Testis (tissue), 3 donors: ENCODE measurements around the gene PTPRG. TPM values are rescaled to one million over a fixed set of nuclear protein-coding genes. Genes with fewer than 3 reads are reported as not detected.

Source experiments
- DNase-seq: peaks from one replicate; pipeline ENCODE4 v3.0.0-alpha.2; 2019
- H3K27ac ChIP-seq, 2 donors: fragments of 200-600 bp; sonication (generic); one replicate each; pipeline ENCODE4 v1.5.1; 2019
- H3K27me3 ChIP-seq: fragments of 200-600 bp; sonication (generic); one replicate; pipeline ENCODE4 v1.5.1; 2019
- H3K36me3 ChIP-seq: fragments of 200-600 bp; sonication (generic); one replicate; pipeline ENCODE4 v1.5.1; 2017; ENCODE audit warnings: low read depth; ENCODE audit errors: missing control alignments
- H3K4me1 ChIP-seq: fragments of 200-600 bp; sonication (generic); one replicate; pipeline ENCODE4 v1.5.1; 2019
- H3K4me3 ChIP-seq, 2 donors: fragments of 200-600 bp; sonication (generic); one replicate each; pipeline ENCODE4 v1.5.1; 2017 to 2019
- H3K9me3 ChIP-seq: fragments of 200-600 bp; sonication (generic); one replicate; pipeline ENCODE4 v1.5.1; 2017
- POLR2A ChIP-seq: fragments of 450-650 bp; IDR thresholded peaks from one replicate; pipeline ENCODE4 v1.6.1; 2017; ENCODE audit warnings: antibody characterized with exemption, mild to moderate bottlenecking, moderate library complexity
- WGBS, 2 donors: methylation state at CpG; one replicate each; pipeline ENCODE4 v1.1.5; 2018; 5-methylcytosine and 5-hydroxymethylcytosine counted together
- intact Hi-C: fragments of 100-400 bp; cut with DNase I; formaldehyde crosslinking; loops from one replicate; pipeline ENCODE4 v1.15.1; 2023; ENCODE audit warnings: low total_unique reads
- polyA plus RNA-seq: library from polyadenylated mRNA; stranded (reverse); fragments of 350-450 nt; fragmentation: Illumina TruSeq; extraction: RNeasy Lipid Tissue Mini Kit (QIAGEN cat#74804); gene quantifications from one replicate; pipeline ENCODE4 v1.2.3, GENCODE V29; 2014; ENCODE audit warnings: low read depth, low replicate concordance; ENCODE audit not compliant: insufficient read depth
- total RNA-seq, 2 donors: library from RNA; depleted of rRNA; stranded (reverse); fragments of >200 nt; gene quantifications; one replicate each; pipeline ENCODE4 v1.2.3, GENCODE V29; 2016
- TF ChIP-seq, protein P1 (sequence below), 3 experiments: fragments of 450-650 bp in 2 of 3; fragments of 200-600 bp in 1 of 3; sonication (generic) in 1 of 3; IDR thresholded peaks; one replicate each; pipeline ENCODE4 v1.5.1; 2016 to 2019; ENCODE audit warnings: antibody characterized with exemption in 3 of 3, mild to moderate bottlenecking in 2 of 3, moderate library complexity in 1 of 3

Gene PTPRG
- total and polyA plus RNA-seq, 3 donors from 2014 or later, result 26.3 to 107 (median 75.4) TPM

DNA sequence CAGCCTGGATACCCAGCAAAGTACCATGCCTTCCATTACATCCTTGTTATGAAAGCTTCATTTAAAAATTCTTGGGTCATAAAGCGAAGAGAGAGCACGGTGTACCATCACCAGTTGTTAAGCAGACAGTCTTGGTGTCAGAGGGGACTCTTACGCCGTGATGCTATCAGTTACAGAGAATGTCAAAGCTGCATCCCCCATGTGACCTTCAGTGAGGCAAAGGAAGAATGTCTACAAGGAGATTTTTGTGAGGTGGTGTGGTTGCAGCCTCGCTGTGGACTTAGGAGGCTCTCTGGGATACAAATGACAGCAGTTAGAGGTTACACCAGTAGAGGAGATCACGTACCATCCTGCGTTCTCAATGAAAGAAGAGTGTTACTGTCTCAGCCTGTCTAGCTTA, 533.7 kb downstream of the PTPRG start:
- intact Hi-C loops, result no loop called here
- Histone ChIP-seq H3K27ac (peak overlapping the region; percentile 60 to 74), H3K36me3 (no peaks in the 10 kb centered on the region), H3K4me1 (peaks cover 35% of the 10 kb centered on the region), H3K9me3 (no peaks in the 10 kb centered on the region), H3K27me3 (no peaks in the 10 kb centered on the region), H3K4me3 (no peak overlapping the region)
- peak; percentile 47 for DNase-seq
- WGBS, 2 donors, result 50 to 84% methylated on average over 7 of the region's 7 CpGs
- TF ChIP-seq, protein P1, sequence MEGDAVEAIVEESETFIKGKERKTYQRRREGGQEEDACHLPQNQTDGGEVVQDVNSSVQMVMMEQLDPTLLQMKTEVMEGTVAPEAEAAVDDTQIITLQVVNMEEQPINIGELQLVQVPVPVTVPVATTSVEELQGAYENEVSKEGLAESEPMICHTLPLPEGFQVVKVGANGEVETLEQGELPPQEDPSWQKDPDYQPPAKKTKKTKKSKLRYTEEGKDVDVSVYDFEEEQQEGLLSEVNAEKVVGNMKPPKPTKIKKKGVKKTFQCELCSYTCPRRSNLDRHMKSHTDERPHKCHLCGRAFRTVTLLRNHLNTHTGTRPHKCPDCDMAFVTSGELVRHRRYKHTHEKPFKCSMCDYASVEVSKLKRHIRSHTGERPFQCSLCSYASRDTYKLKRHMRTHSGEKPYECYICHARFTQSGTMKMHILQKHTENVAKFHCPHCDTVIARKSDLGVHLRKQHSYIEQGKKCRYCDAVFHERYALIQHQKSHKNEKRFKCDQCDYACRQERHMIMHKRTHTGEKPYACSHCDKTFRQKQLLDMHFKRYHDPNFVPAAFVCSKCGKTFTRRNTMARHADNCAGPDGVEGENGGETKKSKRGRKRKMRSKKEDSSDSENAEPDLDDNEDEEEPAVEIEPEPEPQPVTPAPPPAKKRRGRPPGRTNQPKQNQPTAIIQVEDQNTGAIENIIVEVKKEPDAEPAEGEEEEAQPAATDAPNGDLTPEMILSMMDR (IDR thresholded peaks at IDR 0.05), result no peak
- no peak for TF ChIP-seq POLR2A

DNA sequence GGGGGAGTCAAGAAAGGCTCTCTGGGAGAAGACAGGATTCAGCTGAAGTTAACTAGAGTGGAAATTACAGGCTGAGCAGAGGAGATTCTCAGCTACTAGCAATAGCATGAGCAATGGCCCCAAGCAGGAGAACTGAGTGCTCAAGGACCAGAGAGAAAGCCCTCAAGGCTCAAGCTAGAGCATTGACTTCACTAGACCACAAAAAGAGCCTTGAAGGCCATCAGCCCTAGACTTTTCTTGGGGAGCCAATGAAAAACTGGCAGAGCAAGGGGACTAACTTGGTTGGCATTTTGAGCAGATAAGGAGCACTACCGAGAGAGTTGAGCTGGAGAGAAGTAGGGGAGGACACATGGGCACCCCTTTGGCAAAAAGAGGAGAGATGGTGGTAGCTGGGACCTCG, 534.4 kb downstream of the PTPRG start:
- H3K27ac ChIP-seq, result peak overlapping the region; percentile 60 to 74
- intact Hi-C loops, result no loop called here
- no peak for TF ChIP-seq POLR2A
- TF ChIP-seq, protein P1 (IDR thresholded peaks at IDR 0.05), result no peak

DNA sequence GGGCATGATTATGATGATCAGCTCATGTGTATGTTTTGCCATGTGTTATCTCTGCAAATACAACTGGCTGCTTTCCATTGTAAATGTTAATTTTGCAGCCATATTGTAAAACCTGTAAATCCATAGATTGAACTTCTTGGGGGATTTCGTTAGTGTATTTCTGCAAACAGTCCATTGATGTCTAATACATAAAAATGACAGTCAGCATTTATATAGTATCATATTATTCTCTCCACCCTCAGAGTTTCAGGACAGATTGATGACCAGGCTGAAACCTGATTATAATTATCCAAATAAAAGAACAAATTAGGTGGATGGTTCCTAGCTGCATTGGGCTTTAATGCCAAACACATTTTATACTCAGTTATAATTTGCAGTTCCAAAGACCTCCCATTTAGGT, 535.1 kb downstream of the PTPRG start:
- 63 to 78% methylated on average over 1 of the region's 1 CpG for WGBS, 2 donors
- Histone ChIP-seq H3K36me3 (no peaks in the 10 kb centered on the region), H3K4me1 (peaks cover 35% of the 10 kb centered on the region), H3K9me3 (no peaks in the 10 kb centered on the region), H3K27me3 (no peaks in the 10 kb centered on the region), H3K4me3 (no peak overlapping the region), H3K27ac (peak overlapping the region; percentile 60 to 74)
- TF ChIP-seq, protein P1 (IDR thresholded peaks at IDR 0.05), result no peak
- TF ChIP-seq POLR2A, result no peak
- intact Hi-C loops, result no loop called here
- DNase-seq, result no peak

More for the DNA sequence above, 534.4 kb downstream of the PTPRG start:
- no peak for DNase-seq
- Histone ChIP-seq H3K4me3 (no peak overlapping the region), H3K4me1 (peaks cover 35% of the 10 kb centered on the region), H3K36me3 (no peaks in the 10 kb centered on the region), H3K9me3 (no peaks in the 10 kb centered on the region), H3K27me3 (no peaks in the 10 kb centered on the region)
- 62 to 66% methylated on average over 2 of the region's 2 CpGs for WGBS, 2 donors

DNA sequence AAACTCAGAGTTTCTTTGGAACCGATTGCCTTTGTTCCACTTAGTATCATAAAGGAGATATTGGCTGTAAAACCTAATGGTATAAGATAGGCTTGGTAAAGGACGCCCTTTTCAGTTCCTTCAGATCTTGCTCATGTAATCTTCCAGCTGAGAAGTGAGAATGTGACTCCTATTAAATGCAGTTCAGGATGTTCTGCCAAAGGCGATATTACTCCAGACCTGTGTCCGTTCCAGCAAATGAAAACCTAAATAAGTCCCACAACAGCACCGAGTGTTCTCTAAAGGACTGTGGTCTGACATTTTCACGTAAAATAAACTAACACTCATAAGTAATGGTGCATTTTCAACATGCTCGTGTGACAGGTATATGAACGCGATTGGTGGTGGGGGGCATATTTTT, 535.8 kb downstream of the PTPRG start:
- no peaks in the 10 kb centered on the region for H3K27me3 ChIP-seq
- intact Hi-C loops, result no loop called here
- H3K36me3 ChIP-seq, result no peaks in the 10 kb centered on the region
- peak; percentile 63 for DNase-seq
- no peak overlapping the region for H3K4me3 ChIP-seq
- peaks cover 35% of the 10 kb centered on the region for H3K4me1 ChIP-seq
- TF ChIP-seq, protein P1 (IDR thresholded peaks at IDR 0.05), result no peak
- H3K27ac ChIP-seq, result peak overlapping the region; percentile 60 to 74
- H3K9me3 ChIP-seq, result no peaks in the 10 kb centered on the region
- 38 to 42% methylated on average over 9 of the region's 9 CpGs for WGBS, 2 donors

DNA sequence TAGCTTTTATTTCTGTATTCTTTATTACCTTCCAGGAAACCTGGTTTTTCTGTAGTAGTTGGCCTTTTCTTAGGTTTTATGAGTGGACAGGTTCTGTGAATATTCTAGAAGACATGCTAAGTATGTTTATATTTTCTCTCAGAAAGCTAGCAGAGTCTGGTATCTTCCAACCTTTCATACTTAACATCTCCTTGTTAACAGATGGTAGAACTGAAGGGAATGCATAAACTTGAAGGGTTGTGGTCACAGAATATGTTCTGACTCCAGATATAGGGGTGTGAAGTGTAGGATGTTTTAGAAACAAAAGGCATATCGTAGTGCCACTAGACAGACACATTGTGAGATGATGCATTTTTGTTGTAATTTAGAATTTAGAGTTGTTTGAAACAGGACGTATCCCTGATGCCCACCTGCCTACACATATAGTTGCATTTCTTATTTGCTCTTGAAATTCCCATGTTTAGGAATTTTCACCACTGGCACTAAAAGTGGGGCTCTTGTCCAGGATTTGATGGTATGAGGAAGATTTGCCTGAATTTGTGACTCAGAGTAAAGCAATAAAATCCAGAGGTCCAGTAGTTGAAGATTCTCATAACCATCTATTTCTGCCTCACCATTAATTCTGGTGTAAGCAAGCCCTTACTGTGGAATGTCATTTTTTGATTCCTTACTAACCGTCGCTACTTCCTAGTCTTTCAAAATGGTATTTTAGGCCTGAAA, 537.4 kb downstream of the PTPRG start:
- Histone ChIP-seq H3K36me3 (no peaks in the 10 kb centered on the region), H3K9me3 (no peaks in the 10 kb centered on the region), H3K27ac (peak overlapping the region; percentile 60 to 64), H3K4me1 (peaks cover 35% of the 10 kb centered on the region), H3K27me3 (no peaks in the 10 kb centered on the region), H3K4me3 (no peak overlapping the region)
- WGBS, 2 donors, result 85 to 92% methylated on average over 4 of the region's 4 CpGs
- TF ChIP-seq, protein P1 (IDR thresholded peaks at IDR 0.05), result no peak
- no peak for TF ChIP-seq POLR2A
- intact Hi-C loops, result no loop called here
- no peak for DNase-seq
